T-helper 2 cell treated with Interferon-gamma antibody and Interleukin-4, amounts not matched to agents 5 μg/mL and 100 μg/mL, for 36 hours (primary cell): ENCODE measurements around the gene TTC39A.
"Not testable (repeated sequence)": the region's sequence is repeated elsewhere in the genome, so short reads cannot be mapped to it uniquely, and the experiment has no call there.

Experiments
- DNase-seq: peaks from one replicate; pipeline ENCODE4 v3.0.0; 2021; ENCODE audit warnings: low spot score
- H3K27ac Mint-ChIP-seq: one replicate; pipeline ENCODE4 v1.8.0; 2021; ENCODE audit warnings: mild to moderate bottlenecking, mixed read lengths
- H3K27me3 Mint-ChIP-seq: one replicate; pipeline ENCODE4 v1.8.0; 2021; ENCODE audit warnings: low read depth, mixed read lengths
- H3K36me3 Mint-ChIP-seq: one replicate; pipeline ENCODE4 v1.8.0; 2021; ENCODE audit warnings: low read depth, mixed read lengths
- H3K4me1 Mint-ChIP-seq: one replicate; pipeline ENCODE4 v1.8.0; 2021; ENCODE audit warnings: low read depth, mixed read lengths
- H3K4me3 Mint-ChIP-seq: one replicate; pipeline ENCODE4 v1.8.0; 2022; ENCODE audit warnings: mild to moderate bottlenecking, moderate library complexity, mixed read lengths
- H3K9me3 Mint-ChIP-seq: one replicate; pipeline ENCODE4 v1.8.0; 2021; ENCODE audit warnings: mixed read lengths

The TTC39A gene

DNA sequence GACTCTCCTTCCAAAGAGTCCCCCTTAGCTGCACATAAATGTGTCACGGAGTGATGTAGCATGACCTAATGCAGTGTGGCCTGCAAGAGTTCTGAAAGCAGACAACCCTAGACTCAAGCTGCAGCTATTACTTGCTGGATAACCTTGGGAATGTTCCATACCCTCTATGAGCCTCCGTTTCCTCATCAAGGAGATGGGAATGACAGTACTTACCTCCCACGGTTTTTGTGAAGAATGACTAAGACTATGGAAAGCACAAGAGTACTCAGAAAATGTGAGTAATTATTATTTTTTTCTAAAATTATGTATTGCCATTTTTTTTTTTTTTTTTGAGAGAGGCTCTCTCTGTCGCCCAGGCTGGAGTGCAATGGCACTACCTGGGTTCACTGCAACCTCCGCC lies 3.0 kb downstream of the TTC39A start:
- no peak overlapping the region for H3K4me3 Mint-ChIP-seq
- H3K9me3 Mint-ChIP-seq: no peaks in the 10 kb centered on the region
- H3K4me1 Mint-ChIP-seq: peaks cover 7% of the 10 kb centered on the region
- DNase-seq: no peak
- H3K27me3 Mint-ChIP-seq: peaks cover 43% of the 10 kb centered on the region
- no peaks in the 10 kb centered on the region for H3K36me3 Mint-ChIP-seq
- no peak overlapping the region for H3K27ac Mint-ChIP-seq

DNA sequence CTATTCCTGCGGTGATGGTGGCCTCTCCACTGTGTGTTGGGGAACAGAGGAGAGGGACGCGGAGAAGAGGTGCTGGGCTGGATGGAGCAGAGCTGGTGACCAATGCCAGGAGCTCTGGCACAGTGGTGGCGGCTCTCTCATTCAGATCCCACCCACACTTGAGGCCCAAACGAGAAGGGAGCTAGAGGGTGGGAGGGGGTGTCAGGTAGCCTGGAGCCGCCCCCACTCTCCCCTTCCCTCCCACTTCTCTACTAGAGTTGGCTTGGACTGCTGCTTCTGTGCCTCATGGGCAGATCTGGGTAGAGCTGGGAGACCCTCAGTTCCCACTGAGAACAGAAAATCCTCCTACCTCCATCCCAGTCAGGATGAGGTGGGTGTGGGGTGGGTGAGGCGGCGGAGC lies 3.5 kb downstream of the TTC39A start:
- Mint-ChIP-seq H3K27ac (no peak overlapping the region), H3K27me3 (peaks cover 41% of the 10 kb centered on the region), H3K4me1 (peaks cover 7% of the 10 kb centered on the region)

DNA sequence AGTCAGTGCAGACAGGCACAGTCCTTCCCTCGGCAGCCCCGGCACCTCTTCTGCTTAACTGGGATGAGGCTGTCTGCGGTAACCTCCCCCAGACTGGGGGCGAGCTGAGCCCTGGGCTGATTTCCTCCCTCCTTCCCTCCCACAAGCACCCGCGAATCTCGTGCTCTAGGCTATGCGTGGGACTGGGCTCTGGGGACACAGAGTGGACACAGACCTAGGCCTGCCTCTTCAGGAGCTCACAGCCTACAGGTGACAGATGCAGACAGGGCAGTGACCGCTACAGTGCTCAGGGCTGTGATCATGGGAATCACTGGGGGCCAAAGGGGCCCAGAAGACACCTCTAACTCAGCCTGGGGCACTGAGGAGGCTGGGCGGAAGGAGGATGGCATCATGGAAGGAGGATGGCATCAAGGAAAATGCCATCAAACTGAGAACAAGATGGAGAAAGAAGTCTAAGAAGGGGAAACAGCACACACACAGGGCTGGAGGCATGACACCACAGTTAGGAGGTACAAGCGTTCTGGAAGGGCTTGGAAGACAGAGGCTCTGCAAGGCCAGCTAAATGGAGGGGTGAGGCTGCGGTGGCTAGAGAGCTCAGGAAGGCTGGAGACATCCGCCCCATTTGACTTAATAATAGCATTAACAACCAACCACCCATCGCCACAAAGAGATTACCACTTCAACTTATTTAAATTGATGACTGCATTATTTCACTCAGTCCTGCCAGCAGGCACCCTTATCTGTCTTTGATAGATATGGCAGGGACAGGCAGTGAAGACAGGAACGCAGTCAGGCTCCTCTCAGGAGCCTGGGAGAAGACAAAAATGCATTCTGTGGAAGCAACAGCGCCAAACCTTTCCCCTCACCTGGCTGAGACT lies 4.2 kb downstream of the TTC39A start:
- no peak for DNase-seq
- Mint-ChIP-seq H3K4me3 (no peak overlapping the region), H3K36me3 (no peaks in the 10 kb centered on the region), H3K9me3 (no peaks in the 10 kb centered on the region), H3K27ac (no peak overlapping the region), H3K4me1 (peaks cover under 1% of the 10 kb centered on the region), H3K27me3 (peaks cover 34% of the 10 kb centered on the region)

More for the DNA sequence above, 3.5 kb downstream of the TTC39A start:
- DNase-seq: no peak
- Mint-ChIP-seq H3K36me3 (no peaks in the 10 kb centered on the region), H3K4me3 (no peak overlapping the region), H3K9me3 (no peaks in the 10 kb centered on the region)

DNA sequence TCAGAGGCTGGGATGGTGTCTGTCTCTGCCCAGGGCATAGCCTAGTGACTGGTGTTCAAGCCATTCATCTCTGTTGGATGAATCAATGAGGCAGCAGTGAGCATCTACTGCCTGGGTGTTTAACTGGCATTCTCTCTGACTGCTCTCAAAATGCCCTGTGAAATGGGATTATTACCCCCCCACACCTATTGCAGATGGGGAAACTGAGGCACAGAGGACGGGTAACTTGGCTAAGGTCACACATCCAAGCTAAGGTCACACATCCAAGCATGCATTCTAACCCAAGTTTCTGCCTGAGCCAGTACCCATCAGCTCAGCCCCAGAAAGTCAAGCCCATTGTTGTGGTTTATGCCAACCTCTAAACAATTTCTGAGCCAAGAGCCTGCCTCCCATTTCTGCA lies 5.0 kb downstream of the TTC39A start:
- no peaks in the 10 kb centered on the region for H3K9me3 Mint-ChIP-seq
- no peak overlapping the region for H3K27ac Mint-ChIP-seq
- no peaks in the 10 kb centered on the region for H3K4me1 Mint-ChIP-seq
- DNase-seq: no peak
- H3K4me3 Mint-ChIP-seq: no peak overlapping the region
- peaks cover 29% of the 10 kb centered on the region for H3K27me3 Mint-ChIP-seq
- H3K36me3 Mint-ChIP-seq: no peaks in the 10 kb centered on the region

DNA sequence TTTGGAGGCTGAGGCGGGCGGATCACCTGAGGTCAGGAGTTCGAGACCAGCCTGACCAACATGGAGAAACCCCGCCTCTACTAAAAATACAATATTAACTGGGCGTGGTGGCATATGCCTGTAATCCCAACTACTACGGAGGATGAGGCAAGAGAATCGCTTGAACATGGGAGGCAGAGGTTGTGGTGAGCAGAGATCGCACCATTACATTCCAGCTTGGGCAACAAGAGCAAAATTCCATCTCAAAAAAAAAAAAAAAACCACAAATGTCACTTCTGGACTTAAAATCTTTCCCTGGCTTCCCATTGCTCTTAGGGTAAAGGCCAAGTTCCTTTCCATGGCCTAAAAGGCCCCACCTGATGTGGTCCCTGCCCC lies 5.4 kb downstream of the TTC39A start:
- H3K36me3 Mint-ChIP-seq, H3K4me1 Mint-ChIP-seq, H3K4me3 Mint-ChIP-seq, DNase-seq, H3K27ac Mint-ChIP-seq, H3K9me3 Mint-ChIP-seq: not testable (repeated sequence)
- H3K27me3 Mint-ChIP-seq: peaks cover 29% of the 10 kb centered on the region

DNA sequence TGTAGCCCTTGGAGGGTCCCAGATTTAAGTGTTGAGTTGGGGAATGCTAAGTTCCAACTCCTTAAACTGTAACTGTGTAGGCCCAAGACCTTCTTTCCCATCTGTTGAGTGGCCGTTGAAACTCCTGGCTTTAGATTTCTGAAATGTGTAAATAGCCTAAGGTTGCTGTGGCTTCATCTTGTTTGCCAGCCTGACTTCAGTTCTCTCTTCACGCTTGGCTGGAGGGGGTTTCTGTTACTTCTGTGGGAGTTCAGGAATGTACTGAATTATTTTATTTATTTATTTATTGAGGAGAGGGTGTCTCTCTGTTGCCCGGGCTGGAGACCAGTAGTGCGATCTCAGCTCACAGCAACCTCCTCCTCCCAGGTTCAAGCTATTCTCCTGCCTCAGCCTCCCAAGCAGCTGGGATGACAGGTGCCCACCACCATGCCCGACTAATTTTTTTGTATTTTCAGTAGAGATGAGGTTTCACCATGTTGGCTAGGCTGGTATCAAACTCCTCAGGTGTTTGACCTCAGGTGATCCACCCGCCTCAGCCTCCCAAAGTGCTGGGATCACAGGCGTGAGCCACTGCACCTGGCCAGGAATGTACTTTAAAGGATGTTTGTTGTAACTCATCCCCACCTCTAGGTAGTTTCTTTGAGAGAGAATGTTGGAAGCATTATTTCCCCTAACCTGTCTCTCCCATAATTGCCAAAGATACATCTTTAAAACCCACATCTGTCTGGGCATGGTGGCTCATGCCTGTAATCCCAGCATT lies 5.9 kb downstream of the TTC39A start:
- H3K27me3 Mint-ChIP-seq: peaks cover 24% of the 10 kb centered on the region
- no peaks in the 10 kb centered on the region for H3K9me3 Mint-ChIP-seq
- no peaks in the 10 kb centered on the region for H3K4me1 Mint-ChIP-seq
- no peaks in the 10 kb centered on the region for H3K36me3 Mint-ChIP-seq
- H3K4me3 Mint-ChIP-seq: no peak overlapping the region
- no peak for DNase-seq
- H3K27ac Mint-ChIP-seq: no peak overlapping the region

DNA sequence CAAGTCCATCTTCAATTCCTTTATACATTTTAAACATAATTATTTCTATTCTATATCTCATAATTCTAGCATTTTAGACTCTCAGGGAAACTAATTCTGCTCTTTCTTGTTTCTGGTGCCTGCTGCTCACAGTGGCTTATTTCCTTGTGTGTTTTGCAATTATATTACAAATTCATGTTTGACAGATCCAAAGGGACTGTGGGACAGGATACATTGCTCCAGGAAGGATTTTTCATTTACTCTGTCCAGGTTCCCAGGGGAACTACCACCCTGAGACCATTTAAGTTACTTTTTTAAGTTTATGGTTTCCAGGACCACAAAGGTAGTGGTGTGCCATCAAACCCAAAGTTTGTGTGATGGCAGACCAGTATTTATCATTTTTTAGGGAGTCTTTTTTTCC lies 6.6 kb downstream of the TTC39A start:
- Mint-ChIP-seq H3K4me3 (no peak overlapping the region), H3K4me1 (no peaks in the 10 kb centered on the region)

DNA sequence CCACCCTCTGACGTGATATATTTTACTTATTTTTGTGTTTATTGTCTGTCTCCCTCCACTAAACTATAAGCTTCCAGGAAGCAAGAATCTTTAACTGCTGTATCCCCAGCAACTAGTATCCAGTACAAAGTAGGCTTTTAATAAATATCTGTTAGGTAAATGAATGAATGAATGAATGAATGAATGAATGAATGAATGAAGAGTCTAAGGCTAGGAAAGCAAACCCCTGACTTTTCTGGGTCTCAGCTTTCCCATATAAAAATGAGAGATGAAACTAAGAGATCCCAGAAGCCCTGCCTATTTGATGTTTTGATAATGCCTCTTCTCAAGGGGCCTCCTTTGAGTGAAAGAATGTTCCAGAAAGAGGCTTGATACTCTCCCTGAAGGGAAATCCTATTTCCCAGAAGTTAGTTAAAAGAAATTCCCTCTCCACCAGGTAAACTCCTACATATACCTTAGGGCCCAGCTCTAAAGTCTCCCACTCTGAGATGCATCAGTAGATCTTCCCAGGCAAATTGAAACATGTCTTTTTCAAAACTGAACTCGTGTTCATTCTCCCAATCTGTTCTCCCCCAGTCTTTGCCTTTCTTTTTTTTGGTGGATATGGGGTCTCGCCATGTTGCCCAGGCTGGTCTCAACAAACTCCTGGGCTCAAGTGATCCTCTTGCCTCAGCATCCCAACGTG lies 7.8 kb downstream of the TTC39A start:
- no peak overlapping the region for H3K27ac Mint-ChIP-seq
- H3K9me3 Mint-ChIP-seq: no peaks in the 10 kb centered on the region
- peaks cover 13% of the 10 kb centered on the region for H3K27me3 Mint-ChIP-seq
- no peak overlapping the region for H3K4me3 Mint-ChIP-seq
- H3K4me1 Mint-ChIP-seq: no peaks in the 10 kb centered on the region
- no peak for DNase-seq
- H3K36me3 Mint-ChIP-seq: no peaks in the 10 kb centered on the region

More for the DNA sequence above, 6.6 kb downstream of the TTC39A start:
- H3K36me3 Mint-ChIP-seq: no peaks in the 10 kb centered on the region
- H3K27me3 Mint-ChIP-seq: peaks cover 18% of the 10 kb centered on the region
- DNase-seq: no peak
- H3K9me3 Mint-ChIP-seq: no peaks in the 10 kb centered on the region
- no peak overlapping the region for H3K27ac Mint-ChIP-seq

DNA sequence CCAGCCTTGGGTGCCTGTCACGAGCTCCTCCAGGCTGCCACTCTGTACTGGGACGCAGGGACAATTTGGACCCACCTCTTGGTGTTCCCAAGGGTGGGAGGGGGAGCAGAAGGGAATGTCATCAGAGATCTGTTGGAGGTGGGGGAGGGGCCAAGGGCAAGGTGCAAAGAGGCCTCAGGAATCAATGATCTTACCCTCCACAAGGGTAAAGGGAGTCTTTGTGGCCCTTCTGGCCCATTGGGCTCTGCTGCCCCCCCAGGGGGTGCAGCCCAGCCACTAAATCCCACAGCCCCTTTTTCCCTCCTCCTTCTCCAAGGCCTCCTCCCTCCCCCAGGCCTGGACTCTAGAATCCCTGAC lies 8.5 kb downstream of the TTC39A start:
- H3K4me3 Mint-ChIP-seq: no peak overlapping the region
- peaks cover 11% of the 10 kb centered on the region for H3K27me3 Mint-ChIP-seq
- no peaks in the 10 kb centered on the region for H3K4me1 Mint-ChIP-seq
- H3K27ac Mint-ChIP-seq: no peak overlapping the region
- no peaks in the 10 kb centered on the region for H3K9me3 Mint-ChIP-seq
- DNase-seq: no peak
- no peaks in the 10 kb centered on the region for H3K36me3 Mint-ChIP-seq

DNA sequence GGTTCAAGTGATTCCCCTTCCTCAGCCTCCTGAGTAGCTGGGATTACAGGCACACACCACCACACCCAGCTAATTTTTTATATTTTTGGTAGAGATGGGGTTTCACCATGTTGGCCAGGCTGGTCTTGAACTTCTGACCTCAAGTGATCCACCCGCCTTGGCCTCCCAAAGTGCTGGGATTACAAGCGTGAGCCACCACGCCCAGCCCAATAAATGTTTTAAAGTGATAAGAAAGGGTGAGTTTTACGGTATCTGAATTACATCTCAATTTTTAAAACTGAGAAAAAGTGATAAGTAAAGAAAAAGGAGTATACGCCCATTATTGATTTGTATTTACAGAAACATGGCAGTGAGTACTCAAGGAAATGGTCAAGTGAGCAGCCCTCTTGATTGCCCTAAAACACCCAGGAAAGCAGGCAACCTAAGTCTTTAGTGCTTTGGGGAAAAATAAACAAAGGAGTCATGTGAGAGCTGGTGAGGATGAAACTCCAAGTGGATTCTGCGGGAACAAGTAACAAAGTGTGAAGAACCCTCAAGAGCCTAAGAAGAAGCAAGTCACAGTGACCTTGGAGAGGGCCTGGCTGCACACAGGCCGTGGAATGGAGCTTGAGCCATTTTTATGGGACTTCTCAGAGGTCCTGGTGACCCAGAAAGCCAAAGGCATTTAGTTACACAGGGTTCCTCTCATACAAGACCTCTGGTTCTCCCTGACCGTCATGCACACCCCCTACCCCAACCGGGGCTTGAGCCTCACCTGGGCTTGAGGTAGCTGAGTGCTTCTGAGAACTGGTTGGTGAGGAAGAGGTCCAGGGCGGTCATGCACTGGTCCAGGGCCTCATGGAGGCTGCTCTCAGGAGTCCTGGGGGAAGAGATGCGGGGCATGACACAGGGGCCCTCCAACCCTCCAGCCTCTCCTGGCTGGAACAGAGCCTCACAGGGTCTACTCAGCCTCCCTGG lies 9.1 kb downstream of the TTC39A start:
- H3K4me3 Mint-ChIP-seq: no peak overlapping the region
- no peaks in the 10 kb centered on the region for H3K9me3 Mint-ChIP-seq
- DNase-seq: no peak
- peaks cover 11% of the 10 kb centered on the region for H3K27me3 Mint-ChIP-seq
- H3K4me1 Mint-ChIP-seq: no peaks in the 10 kb centered on the region
- no peak overlapping the region for H3K27ac Mint-ChIP-seq
- H3K36me3 Mint-ChIP-seq: no peaks in the 10 kb centered on the region

DNA sequence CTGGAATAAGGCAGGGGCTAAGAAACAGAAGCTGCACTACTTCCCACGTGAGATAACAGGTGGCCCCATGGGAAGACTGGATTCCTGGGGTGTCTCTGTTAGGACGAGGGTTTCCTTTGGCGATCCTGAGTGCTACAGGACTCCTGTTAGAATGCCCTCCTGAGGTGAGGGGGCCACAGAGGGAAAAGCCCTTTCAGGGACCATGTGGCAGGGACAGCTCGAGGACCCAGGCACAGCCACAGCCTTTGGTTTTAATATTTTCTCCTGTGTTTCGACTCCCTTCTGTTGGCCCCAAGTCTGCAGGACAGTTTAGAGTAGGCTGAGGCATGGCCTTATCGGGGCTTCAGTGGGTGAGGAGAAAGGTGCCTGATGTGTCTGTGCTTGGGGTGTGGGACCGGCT lies 12.6 kb downstream of the TTC39A start:
- Mint-ChIP-seq H3K4me3 (no peak overlapping the region), H3K36me3 (no peaks in the 10 kb centered on the region), H3K27ac (no peak overlapping the region), H3K9me3 (no peaks in the 10 kb centered on the region), H3K4me1 (peaks cover 10% of the 10 kb centered on the region), H3K27me3 (peaks cover under 1% of the 10 kb centered on the region)
- DNase-seq: no peak

DNA sequence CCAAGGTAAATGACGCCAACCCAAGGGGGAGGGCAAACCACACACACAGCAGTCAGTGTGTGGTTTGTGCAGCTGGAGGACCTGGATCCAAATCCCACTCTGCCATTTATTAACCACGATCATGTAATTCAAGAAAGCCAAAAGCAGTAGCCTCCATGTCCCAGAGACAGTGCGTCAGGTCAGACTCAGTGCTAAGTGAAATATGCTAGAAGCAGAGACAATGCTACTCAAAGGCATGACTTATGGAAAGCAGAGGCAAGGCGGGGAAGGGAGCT lies 13.6 kb downstream of the TTC39A start:
- DNase-seq: no peak
- no peaks in the 10 kb centered on the region for H3K27me3 Mint-ChIP-seq
- H3K9me3 Mint-ChIP-seq: no peaks in the 10 kb centered on the region
- peaks cover 10% of the 10 kb centered on the region for H3K4me1 Mint-ChIP-seq
- no peak overlapping the region for H3K27ac Mint-ChIP-seq
- H3K4me3 Mint-ChIP-seq: no peak overlapping the region
- H3K36me3 Mint-ChIP-seq: no peaks in the 10 kb centered on the region

DNA sequence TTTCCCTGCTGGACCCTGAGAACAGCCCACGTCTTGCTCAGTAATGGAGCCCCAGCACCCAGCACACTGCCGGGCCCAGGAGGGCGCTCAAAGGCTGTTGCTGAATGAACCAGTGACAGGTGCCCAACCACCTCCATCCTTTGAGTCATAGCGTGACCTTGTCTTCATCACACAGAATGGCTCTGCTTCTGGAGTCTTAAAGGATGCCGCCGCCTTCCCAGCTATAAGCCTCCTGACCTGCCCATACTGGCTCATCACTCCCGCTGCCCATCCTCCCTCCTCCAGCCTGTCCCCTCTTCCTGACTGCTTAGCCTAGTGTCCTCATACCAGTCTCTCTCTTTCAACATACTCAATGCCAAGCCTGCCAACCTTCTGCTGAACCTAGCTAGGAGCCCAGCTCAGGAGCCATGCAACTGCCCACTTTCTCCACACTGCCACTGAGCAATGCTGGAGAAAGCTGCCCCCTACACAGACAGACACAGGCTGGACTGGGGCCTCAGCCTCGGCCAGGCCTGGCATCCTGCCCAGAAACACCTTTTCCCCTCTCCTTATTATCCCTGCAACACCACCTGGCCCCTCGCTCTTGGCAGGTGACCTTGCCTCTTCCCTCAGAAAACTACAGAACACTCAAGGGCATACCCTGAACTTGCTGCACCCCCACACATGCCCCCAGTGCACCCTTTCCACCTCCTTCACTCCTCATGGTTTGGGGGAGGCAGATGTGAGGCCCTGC lies 14.1 kb downstream of the TTC39A start:
- no peak overlapping the region for H3K4me3 Mint-ChIP-seq
- DNase-seq: no peak
- H3K4me1 Mint-ChIP-seq: peaks cover 10% of the 10 kb centered on the region
- H3K9me3 Mint-ChIP-seq: no peaks in the 10 kb centered on the region
- no peak overlapping the region for H3K27ac Mint-ChIP-seq
- H3K27me3 Mint-ChIP-seq: no peaks in the 10 kb centered on the region
- no peaks in the 10 kb centered on the region for H3K36me3 Mint-ChIP-seq
